H9 (cell line): ENCODE measurements around the gene FYTTD1. TPM values are rescaled to one million over a fixed set of nuclear protein-coding genes. Genes with fewer than 3 reads are reported as not detected.

Experiments
- DNase-seq: peaks from one replicate; pipeline ENCODE4 v3.0.0-alpha.2; 2017
- H2AFZ ChIP-seq: one replicate; pipeline ENCODE4 v1.6.1; 2013; ENCODE audit warnings: mild to moderate bottlenecking, low read length, control low read depth, moderate library complexity
- H2AK5ac ChIP-seq: 2 replicates; pipeline ENCODE4 v1.6.1; 2013; ENCODE audit warnings: low read length, control low read depth, mixed read lengths; ENCODE audit not compliant: insufficient read length
- H2BK120ac ChIP-seq: one replicate; pipeline ENCODE4 v1.6.1; 2013; ENCODE audit warnings: low read depth, mild to moderate bottlenecking, low read length, control low read depth, inconsistent platforms; ENCODE audit not compliant: poor library complexity, severe bottlenecking
- H2BK12ac ChIP-seq: 2 replicates; pipeline ENCODE4 v1.6.1; 2013; ENCODE audit warnings: low read length, control low read depth, mixed read lengths, low read depth; ENCODE audit not compliant: insufficient read length
- H2BK15ac ChIP-seq: 2 replicates; pipeline ENCODE4 v1.6.1; 2013; ENCODE audit warnings: low read depth, low read length, control low read depth
- H2BK20ac ChIP-seq: one replicate; pipeline ENCODE4 v1.6.1; 2013; ENCODE audit warnings: low read depth, mild to moderate bottlenecking, low read length, control low read depth, inconsistent platforms; ENCODE audit not compliant: poor library complexity, severe bottlenecking
- H2BK5ac ChIP-seq: 2 replicates; pipeline ENCODE4 v1.6.1; 2013; ENCODE audit warnings: low read length, control low read depth, mixed read lengths; ENCODE audit not compliant: insufficient read length
- H3K14ac ChIP-seq: 2 replicates; pipeline ENCODE4 v1.6.1; 2013; ENCODE audit warnings: low read length, control low read depth; ENCODE audit not compliant: insufficient read depth
- H3K18ac ChIP-seq: 2 replicates; pipeline ENCODE4 v1.6.1; 2013; ENCODE audit warnings: low read depth, mild to moderate bottlenecking, mixed read lengths, low read length, control low read depth; ENCODE audit not compliant: insufficient read length
- H3K23ac ChIP-seq: 2 replicates; pipeline ENCODE4 v1.6.1; 2013; ENCODE audit warnings: low read length, control low read depth, mixed read lengths, low read depth; ENCODE audit not compliant: insufficient read length
- H3K23me2 ChIP-seq: 2 replicates; pipeline ENCODE4 v1.6.1; 2013; ENCODE audit warnings: low read depth, mild to moderate bottlenecking, mixed read lengths, low read length, control low read depth; ENCODE audit not compliant: insufficient read length, poor library complexity, severe bottlenecking
- H3K27ac ChIP-seq: 2 replicates; pipeline ENCODE4 v1.5.1; 2013; ENCODE audit warnings: low read length, control low read depth, mixed read lengths, low read depth; ENCODE audit not compliant: insufficient read length
- H3K27me3 ChIP-seq: 2 replicates; pipeline ENCODE4 v1.6.1; 2013; ENCODE audit warnings: low read length, control low read depth, inconsistent platforms; ENCODE audit not compliant: insufficient read depth
- H3K4ac ChIP-seq: 2 replicates; pipeline ENCODE4 v1.6.1; 2013; ENCODE audit warnings: low read depth, mild to moderate bottlenecking, control low read depth, inconsistent platforms, low read length, moderate library complexity
- H3K4me1 ChIP-seq: 2 replicates; pipeline ENCODE4 v1.6.1; 2013; ENCODE audit warnings: low read length, control low read depth, inconsistent platforms; ENCODE audit not compliant: insufficient read depth
- H3K4me2 ChIP-seq: 2 replicates; pipeline ENCODE4 v1.6.1; 2013; ENCODE audit warnings: low read length, control low read depth, mixed read lengths; ENCODE audit not compliant: insufficient read length, insufficient read depth
- H3K56ac ChIP-seq: 2 replicates; pipeline ENCODE4 v1.6.1; 2013; ENCODE audit warnings: low read depth, mild to moderate bottlenecking, mixed read lengths, low read length, control low read depth; ENCODE audit not compliant: insufficient read length
- H3K79me1 ChIP-seq: 2 replicates; pipeline ENCODE4 v1.6.1; 2013; ENCODE audit warnings: low read depth, mild to moderate bottlenecking, moderate library complexity, low read length, control low read depth, inconsistent platforms; ENCODE audit not compliant: insufficient read depth, poor library complexity, severe bottlenecking
- H3K79me2 ChIP-seq: 2 replicates; pipeline ENCODE4 v1.6.1; 2013; ENCODE audit warnings: low read length, control low read depth, inconsistent platforms; ENCODE audit not compliant: insufficient read depth
- H3K9ac ChIP-seq: 2 replicates; pipeline ENCODE4 v1.6.1; 2013; ENCODE audit warnings: low read length, control low read depth, mixed read lengths; ENCODE audit not compliant: insufficient read length; ENCODE audit errors: extremely low read depth
- H3K9me3 ChIP-seq: one replicate; pipeline ENCODE4 v1.6.1; 2013; ENCODE audit warnings: low read depth, low read length, inconsistent platforms; ENCODE audit not compliant: control insufficient read depth
- H3T11ph ChIP-seq: one replicate; pipeline ENCODE4 v1.6.1; 2013; ENCODE audit warnings: mild to moderate bottlenecking, low read length, control low read depth, inconsistent platforms
- H4K20me1 ChIP-seq: one replicate; pipeline ENCODE4 v1.6.1; 2013; ENCODE audit not compliant: control insufficient read depth, insufficient read length, insufficient read depth
- H4K5ac ChIP-seq: 2 replicates; pipeline ENCODE4 v1.6.1; 2013; ENCODE audit warnings: low read depth, mild to moderate bottlenecking, mixed read lengths, low read length, control low read depth; ENCODE audit not compliant: insufficient read length
- H4K8ac ChIP-seq: replicated peaks from 2 replicates; pipeline ENCODE4 v1.6.1; 2013; ENCODE audit warnings: low read length, control low read depth, mixed read lengths, low read depth; ENCODE audit not compliant: insufficient read length
- H4K91ac ChIP-seq: 2 replicates; pipeline ENCODE4 v1.6.1; 2013; ENCODE audit warnings: low read depth, mild to moderate bottlenecking, moderate library complexity, mixed read lengths, low read length, control low read depth; ENCODE audit not compliant: insufficient read length
- H3K27ac Mint-ChIP-seq, 3 experiments: 2 replicates in 2 of 3; 3 replicates in 1 of 3; pipeline ENCODE4 v1.8.0; 2020 to 2021; ENCODE audit warnings: mixed read lengths in 3 of 3, mild to moderate bottlenecking in 1 of 3, moderate library complexity in 1 of 3
- H3K27me3 Mint-ChIP-seq: 2 replicates; pipeline ENCODE4 v1.8.0; 2021; ENCODE audit warnings: low read depth, mild to moderate bottlenecking, moderate library complexity, mixed read lengths
- H3K36me3 Mint-ChIP-seq, 3 experiments: 2 replicates in 2 of 3; 3 replicates in 1 of 3; pipeline ENCODE4 v1.8.0; 2020 to 2021; ENCODE audit warnings: low read depth in 3 of 3, mixed read lengths in 3 of 3; ENCODE audit not compliant: insufficient read depth in 1 of 3
- H3K4me1 Mint-ChIP-seq, 2 experiments: 2 replicates each; pipeline ENCODE4 v1.8.0; 2020; ENCODE audit warnings: mixed read lengths in 2 of 2
- H3K4me3 Mint-ChIP-seq, 2 experiments: 2 replicates in 1 of 2; 3 replicates in 1 of 2; pipeline ENCODE4 v1.8.0; 2020 to 2021; ENCODE audit warnings: mild to moderate bottlenecking in 2 of 2, mixed read lengths in 2 of 2, moderate library complexity in 1 of 2
- H3K9me3 Mint-ChIP-seq, 2 experiments: 2 replicates in 1 of 2; 3 replicates in 1 of 2; pipeline ENCODE4 v1.8.0; 2020; ENCODE audit warnings: mild to moderate bottlenecking in 2 of 2, mixed read lengths in 2 of 2, moderate library complexity in 1 of 2
- WGBS: extraction: QIAGEN DNeasy Blood & Tissue Kit; methylation state at CpG from one replicate; pipeline ENCODE4 v1.1.7; 2013; ENCODE audit warnings: missing lambda C conversion rate, low lambda C conversion rate, mixed read lengths; ENCODE audit not compliant: insufficient read length; ENCODE audit errors: extremely low coverage; 5-methylcytosine and 5-hydroxymethylcytosine counted together
- total RNA-seq: library from RNA; stranded (reverse); gene quantifications from 2 replicates; pipeline ENCODE4 v1.2.1, GENCODE V29; 2021
- TF ChIP-seq, protein P1 (sequence below): fragments of 200-600 bp; sonication (generic); conservative IDR thresholded peaks from 3 replicates; pipeline ENCODE4 v1.8.0; 2021; ENCODE audit warnings: antibody characterized with exemption, mild to moderate bottlenecking

FYTTD1 gene
- total RNA-seq, 1 experiment from 2014 or later: 19.4 TPM

- Histone ChIP-seq H4K8ac (no peak overlapping the region), H2BK5ac (no peak overlapping the region), H2BK15ac (no peak overlapping the region), H3K9ac (no peak overlapping the region), H3K23me2 (no peaks in the 10 kb centered on the region), H2AK5ac (no peak overlapping the region), H3K79me2 (peaks cover 2% of the 10 kb centered on the region; the same call in 1 of the 2 replicates), H3K56ac (no peak overlapping the region), H3K79me1 (no peaks in the 10 kb centered on the region), H4K5ac (no peak overlapping the region), H4K91ac (no peak overlapping the region), H2BK20ac (no peak overlapping the region), H3K14ac (no peak overlapping the region), H3K18ac (no peak overlapping the region), H3K9me3 (no peaks in the 10 kb centered on the region), H3T11ph (no peak overlapping the region), H2AFZ (no peak overlapping the region), H4K20me1 (no peaks in the 10 kb centered on the region), H2BK120ac (no peak overlapping the region), H3K4me2 (no peak overlapping the region), H3K4me1 (no peaks in the 10 kb centered on the region), H3K4ac (no peak overlapping the region), H3K23ac (no peak overlapping the region), H2BK12ac (no peak overlapping the region), H3K27ac (no peak overlapping the region), H3K27me3 (no peaks in the 10 kb centered on the region)
- DNase-seq: no peak
- H3K4me1 Mint-ChIP-seq: no peaks in the 10 kb centered on the region
- H3K36me3 Mint-ChIP-seq: peaks cover 16 to 28% (median 25%) of the 10 kb centered on the region in 3 experiments
- no CpG with 5 or more reads among the region's 8 CpGs for WGBS
- TF ChIP-seq, protein P1, sequence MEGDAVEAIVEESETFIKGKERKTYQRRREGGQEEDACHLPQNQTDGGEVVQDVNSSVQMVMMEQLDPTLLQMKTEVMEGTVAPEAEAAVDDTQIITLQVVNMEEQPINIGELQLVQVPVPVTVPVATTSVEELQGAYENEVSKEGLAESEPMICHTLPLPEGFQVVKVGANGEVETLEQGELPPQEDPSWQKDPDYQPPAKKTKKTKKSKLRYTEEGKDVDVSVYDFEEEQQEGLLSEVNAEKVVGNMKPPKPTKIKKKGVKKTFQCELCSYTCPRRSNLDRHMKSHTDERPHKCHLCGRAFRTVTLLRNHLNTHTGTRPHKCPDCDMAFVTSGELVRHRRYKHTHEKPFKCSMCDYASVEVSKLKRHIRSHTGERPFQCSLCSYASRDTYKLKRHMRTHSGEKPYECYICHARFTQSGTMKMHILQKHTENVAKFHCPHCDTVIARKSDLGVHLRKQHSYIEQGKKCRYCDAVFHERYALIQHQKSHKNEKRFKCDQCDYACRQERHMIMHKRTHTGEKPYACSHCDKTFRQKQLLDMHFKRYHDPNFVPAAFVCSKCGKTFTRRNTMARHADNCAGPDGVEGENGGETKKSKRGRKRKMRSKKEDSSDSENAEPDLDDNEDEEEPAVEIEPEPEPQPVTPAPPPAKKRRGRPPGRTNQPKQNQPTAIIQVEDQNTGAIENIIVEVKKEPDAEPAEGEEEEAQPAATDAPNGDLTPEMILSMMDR: no peak
- peaks cover 8 to 14% of the 10 kb centered on the region in 2 experiments for H3K9me3 Mint-ChIP-seq
- no peak overlapping the region for H3K27ac Mint-ChIP-seq
- no peak overlapping the region for H3K4me3 Mint-ChIP-seq
- no peaks in the 10 kb centered on the region for H3K27me3 Mint-ChIP-seq
These were observed 30.8 kb upstream of the FYTTD1 start for GRCh38 chr3:197718891-197719290.
